H4 (cell line): Measurements from ENCODE around the gene SPATS2L. TPM values are rescaled to one million over a fixed set of nuclear protein-coding genes. Genes with fewer than 3 reads are reported as not detected.

Experiments used
- DNase-seq: peaks from one replicate; pipeline ENCODE4 v3.0.0-alpha.2; 2015; ENCODE audit warnings: low spot score
- total RNA-seq: library from RNA; depleted of rRNA; stranded (reverse); fragments of >200 nt; shearing (Covaris generic); gene quantifications from 2 replicates; pipeline ENCODE4 v1.2.3, GENCODE V29; 2014

Gene SPATS2L
- total RNA-seq, 1 experiment from 2014 or later = 68.1 TPM

DNA sequence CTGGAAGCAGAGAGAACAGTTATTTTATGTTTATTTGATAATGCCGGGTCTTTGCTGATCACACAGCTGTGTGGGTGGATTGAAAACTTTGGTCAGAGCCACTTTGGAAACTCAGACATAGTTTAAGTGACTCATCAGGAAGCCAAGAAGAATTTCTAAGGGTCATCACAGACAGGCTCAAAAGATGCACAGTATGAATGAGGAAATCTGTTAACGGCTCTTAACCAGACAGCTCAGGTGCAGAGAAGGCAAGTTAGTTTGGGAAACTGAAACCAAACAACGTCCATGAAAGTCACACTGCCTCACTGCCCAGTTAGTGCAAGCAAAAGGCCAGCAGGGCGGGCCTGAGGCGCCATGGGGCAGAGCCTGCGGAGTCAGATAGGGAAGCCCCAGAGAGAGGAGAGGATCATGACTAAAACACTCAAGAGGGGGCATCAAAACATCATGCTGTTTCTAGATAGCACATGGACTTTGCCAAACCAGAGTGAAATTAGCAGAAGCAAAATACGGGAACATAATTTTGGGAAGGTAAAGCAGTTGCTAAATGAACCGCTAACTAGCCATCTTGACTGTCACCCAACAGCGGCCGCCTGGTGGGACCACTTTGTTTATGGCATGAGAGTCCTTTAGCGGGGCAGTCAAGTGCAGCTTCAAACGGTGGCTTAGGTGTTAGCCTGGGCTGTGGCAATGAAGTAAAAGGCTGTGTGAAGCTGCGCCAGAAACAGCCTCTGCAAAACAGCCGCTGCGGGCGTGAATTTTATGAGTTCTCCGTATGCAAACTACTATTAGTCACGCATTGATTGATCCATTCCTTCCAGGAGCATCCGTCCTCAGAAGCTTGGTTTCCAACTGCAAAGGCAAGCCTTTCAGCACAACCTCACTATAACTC, 102.2 kb downstream of the SPATS2L start:
- peak; percentile 68 for DNase-seq

DNA sequence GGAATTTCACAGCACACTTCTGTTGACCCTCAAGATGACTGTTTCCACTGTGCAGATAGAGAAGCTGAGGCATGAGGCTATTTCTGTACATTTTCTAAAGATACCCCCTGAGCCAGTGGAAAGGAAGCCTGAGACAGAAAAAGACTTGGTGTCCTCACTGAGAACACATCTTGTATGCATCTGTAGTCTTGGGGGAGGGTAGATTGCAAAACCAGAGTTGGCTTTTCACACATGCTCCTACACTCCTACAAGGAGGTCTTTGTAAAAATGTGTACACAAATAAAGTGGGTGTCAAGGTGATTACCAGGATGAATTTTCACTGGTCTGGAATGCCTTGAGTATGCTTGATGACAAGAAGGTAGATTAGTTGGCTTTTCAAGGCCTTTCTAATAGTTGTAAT, 105.3 kb downstream of the SPATS2L start:
- DNase-seq = no peak

DNA sequence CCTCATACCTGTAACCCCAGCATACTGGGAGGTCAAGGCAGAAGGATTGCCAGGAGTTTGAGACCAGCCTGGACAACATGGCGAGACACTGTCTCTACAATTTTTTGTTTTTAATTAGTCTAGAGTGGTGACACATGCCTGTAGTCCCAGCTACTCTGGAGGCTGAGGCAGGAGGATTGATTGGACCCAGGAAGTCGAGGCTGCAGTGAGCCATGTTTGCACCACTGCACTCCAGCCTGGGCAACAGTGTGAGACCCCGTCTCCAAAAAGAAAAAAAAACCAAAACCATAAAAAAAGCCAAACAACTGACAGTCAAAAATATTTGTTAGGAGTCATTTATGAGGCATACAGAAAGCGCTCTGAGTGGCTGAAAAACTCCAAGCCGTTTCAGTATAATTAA, 107.9 kb downstream of the SPATS2L start:
- no peak for DNase-seq

DNA sequence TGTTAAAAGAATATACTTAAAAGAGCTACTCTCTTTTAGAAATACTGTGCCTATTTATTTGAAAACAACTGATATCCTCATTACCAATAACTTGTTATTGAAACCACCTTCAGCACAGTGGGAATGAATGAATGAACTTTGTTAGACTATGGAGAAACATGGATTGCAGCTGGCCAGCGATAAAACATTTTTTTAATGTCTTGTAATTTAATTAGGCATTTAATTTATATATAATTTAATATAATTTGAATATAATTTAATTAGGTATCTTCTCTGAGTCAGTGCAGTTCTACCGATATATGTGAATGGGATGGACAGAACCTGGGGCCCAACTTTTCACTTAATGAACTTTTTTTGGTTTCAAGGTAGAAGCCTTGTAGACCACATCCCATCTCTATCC, 109.0 kb downstream of the SPATS2L start:
- no peak for DNase-seq

DNA sequence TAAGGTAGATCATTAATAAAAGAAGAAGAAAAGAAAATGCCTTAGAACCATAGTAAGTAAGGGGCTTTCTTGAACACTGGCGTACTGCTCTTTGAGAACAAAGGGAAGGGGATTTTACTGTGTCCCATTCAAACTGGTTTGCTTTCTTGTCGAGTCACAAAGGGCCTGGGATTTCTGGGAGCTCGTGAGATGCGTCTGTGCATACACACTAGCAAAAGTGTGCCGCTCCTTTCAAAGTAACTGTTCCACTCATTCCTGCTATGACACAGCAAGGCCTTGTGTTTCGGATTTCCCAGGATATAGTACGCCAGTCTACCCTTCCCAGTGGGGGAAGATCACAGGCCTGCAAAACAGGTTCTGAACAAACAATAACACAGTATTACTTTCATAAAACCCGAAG, 110.4 kb downstream of the SPATS2L start:
- DNase-seq = no peak

DNA sequence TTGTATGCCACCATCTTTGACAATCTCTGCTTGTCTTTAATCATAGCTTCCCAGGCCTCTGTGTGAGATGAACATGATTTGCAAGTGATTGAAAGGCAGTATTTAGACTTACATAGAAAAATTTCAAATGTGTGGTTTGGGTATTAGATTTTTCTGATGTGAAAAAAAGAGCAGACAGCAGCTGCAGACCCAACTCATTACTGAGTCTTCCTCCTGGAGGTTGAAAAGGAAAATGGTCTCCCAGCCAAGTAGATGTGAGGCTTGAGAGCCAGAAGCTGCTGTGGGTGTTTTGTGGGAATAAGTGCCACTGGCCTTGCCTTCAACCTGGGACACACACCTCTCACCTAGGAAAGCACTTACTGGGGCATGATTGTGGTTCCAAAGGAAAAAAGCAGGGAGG, 110.9 kb downstream of the SPATS2L start:
- DNase-seq = no peak

DNA sequence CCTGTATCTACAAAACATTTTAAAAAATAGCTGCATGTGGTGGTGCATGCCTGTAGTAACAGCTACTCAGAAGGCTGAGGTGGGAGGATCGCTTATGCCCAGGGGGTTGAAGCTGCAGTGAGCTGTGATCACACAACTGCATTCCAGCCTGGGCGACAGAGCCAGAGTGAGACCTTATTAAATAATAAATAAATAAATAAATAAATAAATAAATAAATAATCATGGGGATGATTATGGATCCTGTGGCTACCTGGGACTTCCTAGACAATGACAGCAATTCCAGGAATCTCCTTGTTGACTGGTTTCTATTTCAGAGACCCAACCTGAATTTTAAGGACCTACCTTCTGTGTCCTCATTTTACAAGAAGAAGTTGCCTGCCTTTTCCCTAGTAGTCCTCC, 111.9 kb downstream of the SPATS2L start:
- DNase-seq = no peak

DNA sequence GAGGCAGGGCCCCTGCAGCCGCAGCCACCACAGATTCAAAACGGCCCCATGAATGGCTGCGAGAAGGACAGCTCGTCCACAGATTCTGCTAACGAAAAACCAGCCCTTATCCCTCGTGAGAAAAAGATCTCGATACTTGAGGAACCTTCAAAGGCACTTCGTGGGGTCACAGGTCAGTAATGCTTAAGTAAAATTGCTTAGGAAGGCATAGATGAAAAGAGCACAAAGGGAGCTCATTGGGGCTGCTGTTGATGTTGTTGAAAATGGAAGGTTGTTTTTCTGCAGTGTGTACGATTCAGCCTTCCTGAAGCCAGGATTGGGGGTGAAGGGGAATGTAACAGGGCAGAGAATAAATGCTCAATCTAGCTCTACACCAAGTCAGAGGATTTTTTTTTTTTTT, 112.8 kb downstream of the SPATS2L start:
- DNase-seq = no peak

DNA sequence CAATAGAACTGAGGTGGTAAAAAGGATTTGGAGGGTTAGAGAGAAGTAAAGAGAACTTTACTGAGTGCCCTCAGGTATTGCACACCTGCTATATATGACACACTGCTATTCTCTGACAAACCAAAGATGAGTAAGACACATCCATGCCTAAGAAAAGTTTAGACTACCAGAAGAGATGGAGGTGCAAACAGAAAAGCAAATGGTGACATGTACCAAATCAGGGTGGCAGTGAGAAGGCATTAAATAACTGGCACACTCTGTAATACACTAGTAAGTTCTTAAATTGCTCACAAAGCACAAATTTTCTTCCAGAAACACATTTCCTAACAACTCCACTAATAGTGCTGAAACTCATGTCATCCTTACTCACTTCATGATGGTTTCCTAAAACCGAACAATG, 114.8 kb downstream of the SPATS2L start:
- no peak for DNase-seq

DNA sequence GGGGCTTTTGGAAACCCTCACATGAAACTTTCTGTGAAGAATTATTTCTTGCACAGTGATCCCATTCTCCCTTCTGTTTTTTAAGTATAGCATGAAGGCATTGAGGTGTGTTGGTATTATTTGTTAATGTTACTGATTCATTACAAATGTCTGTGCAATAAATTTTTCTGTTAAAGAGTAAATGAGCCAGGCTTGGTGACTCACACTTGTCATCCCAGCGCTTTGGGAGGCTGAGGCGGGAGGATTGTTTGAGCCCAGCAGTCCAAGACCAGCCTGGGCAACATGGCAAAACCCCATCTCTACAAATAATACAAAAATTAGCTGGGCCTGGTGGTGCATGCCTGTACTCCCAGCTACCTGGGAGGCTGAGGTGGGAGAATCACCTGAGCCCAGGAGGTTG, 115.6 kb downstream of the SPATS2L start:
- DNase-seq = no peak

DNA sequence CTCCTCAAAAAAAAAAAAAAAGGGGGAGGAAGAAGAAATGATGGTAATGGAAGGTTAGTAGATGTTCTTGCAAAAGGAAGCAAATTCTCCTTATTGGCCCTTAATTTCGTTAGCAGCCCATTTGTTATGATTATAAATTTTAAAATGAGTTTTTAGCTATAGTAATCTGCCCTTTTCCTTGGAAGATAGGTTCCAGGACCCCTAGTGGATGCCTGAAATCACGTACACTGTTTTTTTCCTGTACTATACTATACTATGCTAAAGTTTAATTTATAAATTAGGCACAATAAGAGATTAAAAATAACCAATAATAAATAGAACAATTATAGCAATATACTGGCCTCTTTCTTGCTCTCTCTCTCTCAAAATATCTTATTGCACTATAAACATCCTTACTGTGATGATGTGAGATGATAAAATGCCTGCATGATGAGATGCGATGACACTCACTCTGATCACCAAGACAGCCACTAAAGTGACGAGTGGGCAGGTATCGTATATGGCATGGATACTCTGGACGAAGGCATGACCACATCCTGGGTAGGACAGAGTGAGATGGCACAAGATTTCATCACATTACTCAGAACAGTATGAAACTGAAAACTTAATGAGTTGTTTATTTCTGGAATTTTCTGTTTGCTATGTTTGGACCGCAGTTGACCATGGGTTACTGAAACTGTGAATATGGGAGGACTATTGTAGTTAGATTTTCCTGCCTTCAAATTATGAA, 116.2 kb downstream of the SPATS2L start:
- DNase-seq = no peak

DNA sequence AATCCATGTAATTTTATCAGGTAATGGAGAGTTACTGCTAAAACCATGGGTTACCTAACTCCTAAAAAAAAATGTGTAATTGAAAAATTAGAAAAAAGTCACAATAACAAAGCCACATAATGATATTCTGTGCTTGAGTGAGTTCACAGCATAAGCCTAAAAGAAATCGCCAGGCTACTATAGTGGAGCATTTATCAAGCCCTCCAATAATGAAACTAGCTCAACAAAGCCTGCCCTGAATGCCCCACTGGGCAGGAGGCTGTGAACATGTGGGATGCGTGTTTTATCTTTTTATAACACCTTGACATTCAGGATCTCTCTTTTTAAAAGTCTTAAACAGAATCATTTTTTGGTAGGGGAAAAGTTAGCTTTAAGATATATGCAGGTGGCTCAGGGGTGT, 117.0 kb downstream of the SPATS2L start:
- no peak for DNase-seq

DNA sequence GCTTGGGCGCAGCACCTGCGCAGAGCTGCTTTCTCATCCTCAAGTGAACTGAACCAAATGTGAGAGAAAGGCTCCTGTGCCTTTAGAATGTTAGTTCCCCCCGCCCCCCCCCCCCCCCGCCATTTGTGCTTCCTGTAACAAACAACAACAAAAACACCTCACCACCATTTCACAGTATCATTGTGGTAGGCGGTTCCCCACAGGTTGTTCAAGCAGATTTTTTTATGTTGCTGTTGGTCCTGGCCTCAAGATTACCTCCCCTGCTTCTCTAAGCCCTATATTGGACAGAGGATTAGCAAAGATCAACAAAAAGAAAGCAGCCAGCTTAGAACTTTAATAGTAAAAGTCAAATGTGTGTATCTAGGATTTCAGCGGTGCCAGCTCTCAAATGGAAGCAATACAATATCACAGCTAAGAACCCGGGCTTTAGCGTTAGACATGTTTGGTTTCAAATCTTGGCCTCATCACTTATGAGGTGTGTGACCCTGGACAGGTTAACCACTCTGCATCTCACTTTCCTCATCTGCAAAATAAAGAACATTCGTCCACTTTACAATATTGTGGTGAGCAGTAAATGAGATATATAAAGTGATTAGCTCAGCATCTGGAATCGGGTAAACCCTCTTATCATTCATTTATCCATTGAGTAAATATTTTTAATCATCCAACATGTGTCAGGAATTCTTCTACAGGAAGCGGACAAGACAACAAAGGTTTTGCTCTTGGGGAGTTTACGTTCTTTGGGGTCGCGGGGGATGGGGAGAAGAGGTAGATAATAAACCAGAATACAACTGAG, 118.7 kb downstream of the SPATS2L start:
- no peak for DNase-seq

DNA sequence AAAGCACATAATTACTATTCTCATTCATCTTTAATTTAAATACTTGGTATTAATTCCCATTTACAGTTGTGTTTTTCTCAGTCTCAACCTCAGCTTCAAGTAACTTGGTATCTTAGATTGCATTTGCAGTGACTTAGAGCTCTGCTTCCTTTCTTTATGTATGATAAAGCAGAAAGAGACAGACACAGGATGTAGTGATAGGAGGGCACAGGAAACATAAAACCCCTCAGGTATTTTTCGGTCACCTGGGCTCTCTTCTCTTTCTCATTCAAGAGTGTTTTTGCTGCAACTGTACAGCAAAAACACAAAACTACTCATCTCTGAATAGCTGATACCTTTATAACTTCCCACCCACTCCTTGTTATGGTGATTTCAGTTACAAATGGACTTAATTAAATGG, 120.3 kb downstream of the SPATS2L start:
- no peak for DNase-seq

DNA sequence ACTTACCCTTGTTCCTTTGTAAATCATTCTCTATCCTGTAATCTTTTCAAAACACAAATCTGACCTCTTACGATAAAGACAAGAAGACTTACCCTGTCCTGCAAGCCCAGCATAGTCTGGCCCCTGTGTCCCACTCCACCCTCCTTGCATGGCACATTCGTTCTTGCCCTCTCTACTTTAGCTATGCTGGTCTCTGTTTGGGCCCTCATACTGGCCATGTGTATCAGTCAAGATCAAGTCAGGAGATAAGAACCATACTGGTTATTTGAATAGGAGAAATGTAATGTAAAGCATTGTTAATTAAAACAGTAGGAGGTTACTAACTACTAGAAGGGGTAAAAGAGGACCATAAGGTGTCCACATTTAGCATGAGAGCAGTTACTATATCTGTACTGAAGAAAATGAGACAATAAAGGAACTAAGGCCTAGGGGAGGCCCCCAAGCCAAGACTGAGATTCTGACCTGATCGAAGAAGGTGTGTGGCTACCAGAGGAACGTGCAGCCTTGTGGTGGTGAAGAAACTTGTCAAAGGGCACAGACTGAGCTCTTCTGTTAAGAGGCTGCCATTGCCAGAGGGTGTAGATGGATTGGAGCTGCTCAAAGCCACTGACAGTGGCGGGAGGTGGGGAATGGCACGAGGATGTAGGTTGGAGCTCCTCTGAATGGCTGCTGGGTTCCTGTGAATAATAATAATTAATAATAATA, 122.6 kb downstream of the SPATS2L start:
- DNase-seq = no peak

DNA sequence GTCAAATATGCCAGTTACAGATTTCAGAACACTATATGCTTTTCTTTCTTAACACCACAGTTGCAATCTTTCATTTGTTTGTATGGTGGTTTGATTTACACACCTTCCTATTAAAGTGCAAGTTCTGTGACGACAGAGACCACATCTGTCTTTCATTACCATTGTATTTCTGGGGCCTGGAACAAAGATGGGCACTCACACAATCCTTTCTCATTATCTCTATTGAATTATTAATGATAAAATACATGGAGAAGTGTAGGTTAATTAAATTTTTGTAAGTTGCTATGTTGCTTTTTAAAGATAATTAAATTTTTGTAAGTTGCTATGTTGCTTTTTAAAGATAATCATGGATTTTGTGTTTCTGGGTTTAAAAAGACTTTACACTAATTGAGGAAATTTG, 123.5 kb downstream of the SPATS2L start:
- DNase-seq = no peak

DNA sequence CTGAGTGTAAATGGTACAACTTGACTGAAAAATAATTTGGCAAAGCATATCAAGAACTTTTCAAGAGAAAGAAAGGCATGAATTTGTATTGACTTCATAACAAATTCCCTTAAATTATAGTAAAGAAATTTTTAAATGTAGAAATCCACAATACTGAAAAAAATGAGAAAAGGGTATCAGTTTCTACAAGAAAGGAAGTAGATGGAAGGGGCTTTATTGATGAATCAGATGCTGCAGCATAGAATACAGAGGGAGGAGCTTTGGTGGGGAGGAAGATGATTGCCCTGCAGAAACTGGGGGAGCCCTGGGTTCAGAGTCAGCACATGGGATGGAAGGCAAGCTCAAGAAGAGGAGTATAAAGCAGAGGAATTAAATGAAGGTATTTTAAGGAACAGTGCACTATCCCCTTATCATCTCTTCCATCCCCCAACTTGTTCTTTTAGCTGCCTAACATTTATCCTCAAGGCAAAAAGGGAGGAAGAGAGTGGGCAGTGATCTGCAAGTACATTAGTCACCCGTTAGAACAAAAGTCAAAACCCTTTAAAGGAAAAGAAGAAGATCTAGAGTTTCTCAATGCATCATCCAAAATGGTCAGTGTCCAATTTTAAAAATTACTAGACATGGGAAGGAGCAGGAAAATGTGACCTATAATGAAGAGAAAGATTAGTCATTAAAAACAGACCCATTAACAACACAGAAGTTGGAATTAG, 125.7 kb downstream of the SPATS2L start:
- DNase-seq = no peak

DNA sequence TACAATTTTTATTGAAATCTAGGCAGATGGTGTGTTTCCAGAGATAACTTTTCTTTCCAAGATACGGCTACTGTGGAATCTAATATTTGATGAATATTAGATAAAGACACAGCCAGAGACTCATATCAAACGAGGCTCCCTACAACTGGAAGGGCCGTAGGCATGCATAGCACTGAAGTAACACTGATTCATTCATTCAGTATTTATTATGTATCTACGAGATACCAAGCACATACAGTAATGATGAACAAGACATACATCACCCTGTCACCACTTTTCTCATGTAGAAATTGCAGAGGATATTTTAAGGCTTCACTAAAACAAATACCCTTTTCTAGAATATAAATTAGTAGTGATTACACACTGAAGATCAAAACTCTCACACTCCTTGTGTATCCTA, 128.9 kb downstream of the SPATS2L start:
- DNase-seq = no peak

DNA sequence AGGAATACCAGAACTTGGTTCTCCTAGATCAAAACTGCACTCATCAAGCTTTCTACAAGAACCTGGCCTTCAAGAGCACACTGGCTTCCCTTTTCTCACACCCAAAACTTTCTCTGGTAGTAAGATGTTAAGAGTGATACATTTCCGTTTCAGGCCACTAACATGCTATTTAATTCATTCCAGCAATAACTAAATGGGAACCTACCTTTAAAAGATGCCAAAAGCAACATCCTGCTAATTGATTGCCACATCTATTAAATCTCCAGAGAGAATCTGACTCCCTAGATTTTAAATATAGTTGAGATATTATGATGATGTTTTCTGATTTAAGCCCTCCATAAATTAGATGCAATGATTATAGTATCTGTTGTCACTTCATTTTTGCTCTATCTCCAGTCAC, 131.8 kb downstream of the SPATS2L start:
- no peak for DNase-seq

DNA sequence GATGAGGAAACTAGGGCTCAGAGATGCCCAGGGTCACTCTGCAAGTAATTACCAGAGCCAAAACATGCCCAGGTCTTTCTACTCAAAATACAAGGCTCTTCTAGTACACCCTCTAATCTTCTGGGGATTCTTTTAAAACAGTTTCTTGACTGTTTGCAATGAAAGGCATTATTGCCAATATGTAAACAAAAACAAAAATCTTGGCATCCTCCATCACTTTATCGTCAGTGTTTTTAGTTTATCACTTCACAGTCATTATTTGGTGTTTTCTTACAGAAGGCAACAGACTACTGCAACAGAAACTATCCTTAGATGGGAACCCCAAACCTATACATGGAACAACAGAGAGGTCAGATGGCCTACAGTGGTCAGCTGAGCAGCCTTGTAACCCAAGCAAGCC, 132.4 kb downstream of the SPATS2L start:
- no peak for DNase-seq

DNA sequence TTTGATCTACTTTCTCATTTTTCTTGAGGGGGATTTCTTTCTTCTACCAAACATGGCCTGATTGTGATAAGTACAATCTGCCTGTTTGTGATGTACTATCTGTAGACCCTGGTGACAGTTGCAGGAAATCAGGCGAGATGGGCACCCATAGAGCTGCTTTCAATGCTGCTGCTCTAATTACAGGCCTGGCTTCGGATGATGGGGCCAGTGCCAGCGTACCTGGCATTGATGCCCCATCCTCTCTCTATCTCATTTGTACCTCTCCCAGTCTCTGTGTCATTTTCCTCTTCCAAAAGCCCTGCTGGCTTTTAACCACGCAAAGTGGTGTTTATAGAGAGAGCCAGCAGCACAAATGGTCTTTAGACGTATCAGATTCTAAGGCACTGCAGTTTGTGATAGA, 133.5 kb downstream of the SPATS2L start:
- DNase-seq = no peak
